HG03571 (cell line): ENCODE measurements around the gene CD69.
"Not testable (repeated sequence)": the region's sequence is repeated elsewhere in the genome, so short reads cannot be mapped to it uniquely, and the experiment has no call there.

Experiments
- ATAC-seq: cut with Tn5 transposase; IDR thresholded peaks from one replicate; pipeline ENCODE4 v1.9.1; 2021; ENCODE audit not compliant: unreplicated experiment

Gene CD69

DNA sequence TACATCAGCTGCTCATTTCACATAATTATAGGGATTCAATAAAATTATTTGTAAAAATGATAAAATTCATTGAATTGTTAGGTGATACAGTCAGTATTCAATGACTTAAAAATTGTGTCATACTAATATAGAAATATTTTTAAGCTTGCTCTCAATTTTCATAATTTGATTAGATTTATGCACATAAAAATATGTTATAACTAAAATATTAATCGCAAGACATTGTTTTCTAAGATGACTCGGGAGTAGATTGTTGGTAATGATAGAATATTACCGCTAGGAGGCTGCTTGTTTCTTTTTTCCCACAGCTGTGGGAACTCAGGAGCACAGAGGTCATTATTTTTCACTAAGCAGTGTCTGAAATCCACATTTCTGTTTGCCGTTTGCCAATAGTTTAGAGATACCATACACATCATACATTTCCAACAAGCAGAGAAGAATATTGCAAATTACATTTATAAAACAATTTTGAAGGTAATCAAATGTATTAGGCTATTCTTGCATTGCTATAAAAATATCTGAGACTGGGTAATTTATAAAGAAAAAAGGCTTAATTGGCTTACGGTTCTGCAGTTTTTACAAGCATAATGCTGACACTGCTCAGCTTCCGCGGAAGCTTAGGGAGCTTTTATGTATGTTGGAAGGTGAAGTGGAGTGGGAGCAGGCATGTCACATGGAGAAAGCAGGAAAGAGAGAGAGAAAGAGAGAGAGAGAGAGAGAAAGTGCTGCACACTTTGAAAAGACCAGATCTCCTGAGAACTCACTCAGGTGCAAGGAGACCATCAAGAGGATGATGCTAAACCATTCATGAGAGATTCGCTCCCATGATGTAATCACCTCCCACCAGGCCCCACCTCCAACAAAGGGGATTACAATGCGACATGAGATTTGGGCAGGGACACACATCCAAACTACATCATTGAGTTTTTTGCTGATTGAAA lies 9.2 kb downstream of the CD69 start:
- ATAC-seq = peak; percentile 31

- peak; percentile 59 for ATAC-seq
Observed at GRCh38 chr12:9750276-9751203, 10.2 kb downstream of the CD69 start.

GRCh38 chr12:9749640-9750039 lies 11.1 kb downstream of the CD69 start:
- no peak for ATAC-seq

GRCh38 chr12:9745199-9745598 lies 15.5 kb downstream of the CD69 start:
- ATAC-seq = no peak

DNA sequence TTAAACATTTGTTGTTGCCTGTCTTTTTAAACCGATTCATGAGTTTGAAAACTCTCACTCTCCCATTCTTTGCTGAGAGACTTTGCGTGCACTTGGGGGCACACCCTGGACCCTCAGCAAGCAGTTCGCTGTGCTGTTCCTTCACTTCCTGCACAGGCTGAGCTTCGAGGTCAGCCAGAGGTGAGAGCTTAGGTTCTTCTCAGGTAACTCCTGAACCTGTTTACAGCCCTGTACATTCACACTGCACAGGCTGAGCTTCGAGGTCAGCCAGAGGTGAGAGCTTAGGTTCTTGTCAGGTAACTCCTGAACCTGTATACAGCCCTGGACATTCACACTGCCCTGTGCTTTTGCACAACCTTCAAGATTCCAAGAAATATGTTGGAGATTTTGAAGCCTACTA lies 18.0 kb downstream of the CD69 start:
- no peak for ATAC-seq

- ATAC-seq = peak; percentile 70
Observed at GRCh38 chr12:9741726-9742125, 19.0 kb downstream of the CD69 start.

- ATAC-seq = no peak
Observed at GRCh38 chr12:9740106-9740750, 20.5 kb downstream of the CD69 start.

DNA sequence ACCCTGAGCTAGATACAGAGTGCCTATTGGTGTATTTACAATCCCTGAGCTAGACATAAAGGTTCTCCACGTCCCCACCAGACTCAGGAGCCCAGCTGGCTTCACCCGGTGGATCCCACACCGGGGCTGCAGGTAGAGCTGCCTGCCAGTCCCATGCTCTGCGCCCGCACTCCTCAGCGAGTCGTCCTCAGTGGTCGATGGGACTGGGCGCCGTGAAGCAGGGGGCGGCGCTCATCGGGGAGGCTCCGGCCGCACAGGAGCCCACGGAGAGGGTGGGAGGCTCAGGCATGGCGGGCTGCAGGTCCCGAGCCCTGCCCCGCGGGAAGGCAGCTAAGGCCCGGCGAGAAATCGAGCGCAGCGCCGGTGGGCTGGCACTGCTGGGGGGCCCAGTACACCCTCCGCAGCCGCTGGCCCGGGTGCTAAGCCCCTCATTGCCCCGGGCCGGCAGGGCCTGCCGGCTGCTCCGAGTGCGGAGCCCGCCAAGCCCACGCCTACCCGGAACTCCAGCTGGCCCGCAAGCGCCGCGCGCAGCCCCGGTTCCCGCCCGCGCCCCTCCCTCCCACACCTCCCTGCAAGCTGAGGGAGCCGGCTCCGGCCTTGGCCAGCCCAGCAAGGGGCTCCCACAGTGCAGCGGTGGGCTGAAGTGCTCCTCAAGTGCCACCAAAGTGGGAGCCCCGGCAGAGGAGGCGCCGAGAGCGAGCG lies 21.1 kb downstream of the CD69 start:
- not testable (repeated sequence) for ATAC-seq

DNA sequence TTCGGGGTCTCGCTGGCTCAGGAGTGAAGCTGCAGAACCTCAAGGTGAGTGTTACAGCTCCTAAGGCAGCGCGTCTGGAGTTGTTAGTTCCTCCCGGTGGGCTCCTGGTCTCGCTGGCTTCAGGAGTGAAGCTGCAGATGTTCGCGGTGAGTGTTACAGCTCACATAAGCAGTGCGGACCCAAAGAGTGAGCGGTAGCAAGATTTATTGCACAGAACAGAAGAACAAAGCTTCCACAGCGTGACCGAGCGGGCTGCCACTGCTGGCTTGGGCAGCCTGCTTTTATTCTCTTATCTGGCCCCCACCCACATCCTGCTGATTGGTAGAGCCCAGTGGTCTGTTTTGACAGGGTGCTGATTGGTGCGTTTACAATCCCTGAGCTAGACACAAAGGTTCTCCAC lies 21.8 kb downstream of the CD69 start:
- not testable (repeated sequence) for ATAC-seq

DNA sequence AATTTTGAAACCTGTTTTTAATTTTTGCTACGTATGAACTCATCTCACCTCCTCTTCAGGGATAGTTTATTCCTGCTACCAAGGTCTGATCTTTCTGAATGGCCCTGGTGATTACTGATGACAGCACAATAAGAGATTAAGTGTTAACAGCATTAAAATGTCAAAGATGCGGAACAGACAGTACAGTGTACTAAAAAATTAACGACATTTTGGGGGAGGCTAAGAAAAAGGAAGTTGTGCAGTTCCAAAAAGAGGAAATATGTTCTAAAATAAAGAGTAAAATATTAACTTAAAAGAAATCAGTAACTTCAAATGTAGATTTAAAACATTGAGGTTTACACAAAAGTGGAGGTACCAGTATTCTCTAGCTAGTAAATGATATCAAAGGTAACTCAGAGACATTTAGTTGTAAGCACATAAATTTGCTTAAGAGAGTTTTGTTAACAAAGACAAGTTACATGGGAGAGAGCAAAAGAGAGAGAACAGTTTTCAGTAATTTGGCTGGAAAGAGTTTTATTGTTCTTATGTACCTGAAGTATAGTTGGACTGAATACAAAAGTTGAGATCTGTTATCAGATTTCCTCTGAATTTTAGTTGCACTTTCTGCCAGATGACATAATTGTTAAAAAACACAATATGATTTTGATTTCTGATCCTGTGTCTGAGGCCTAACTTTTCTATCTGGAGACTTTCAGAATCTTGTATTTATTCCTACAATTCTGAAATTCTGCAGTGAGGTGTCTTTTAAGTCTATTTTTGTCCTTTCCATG lies 23.6 kb downstream of the CD69 start:
- no peak for ATAC-seq

DNA sequence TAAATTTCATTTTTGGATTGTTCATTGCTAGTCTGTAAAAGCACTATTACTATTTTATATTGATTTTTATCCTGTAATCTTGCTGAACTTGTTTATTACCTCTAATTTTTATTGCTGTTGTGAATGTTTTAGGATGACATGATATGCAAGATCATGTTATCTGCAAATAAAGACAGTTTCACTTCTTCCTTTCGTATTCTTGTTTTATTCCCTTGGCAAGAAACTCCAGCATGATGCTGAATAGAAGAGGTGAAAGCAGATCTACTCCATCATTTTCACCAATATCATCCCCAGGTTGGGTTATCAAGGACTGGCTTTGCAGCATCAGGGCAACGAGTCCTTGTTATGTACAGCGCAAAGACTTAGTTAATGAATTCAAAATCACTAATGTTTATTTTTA lies 25.1 kb downstream of the CD69 start:
- no peak for ATAC-seq

DNA sequence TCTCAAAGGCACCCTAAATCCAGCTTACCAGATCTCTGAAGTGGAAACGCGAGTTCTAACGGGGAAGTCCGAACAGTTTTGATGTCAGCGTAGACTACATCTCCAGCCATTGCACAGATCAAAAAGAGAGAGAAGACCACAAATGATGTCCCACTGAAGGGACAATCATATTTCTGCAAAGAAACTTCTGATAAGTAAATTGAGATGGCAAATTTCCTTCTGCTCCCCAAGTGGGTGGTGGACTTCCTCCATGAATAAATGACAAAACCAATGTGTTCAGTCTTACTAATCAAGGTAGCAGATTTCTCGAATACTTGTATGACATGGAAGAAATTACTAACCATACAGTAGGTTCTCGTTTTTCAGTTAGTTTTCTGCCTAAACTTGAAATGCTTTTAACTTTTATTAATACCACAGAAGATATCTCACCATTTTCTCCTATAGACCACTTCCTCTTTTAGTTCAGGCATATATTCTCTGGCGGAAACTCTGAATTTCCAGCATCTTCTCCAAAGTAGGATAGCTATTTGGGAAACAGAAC lies 27.7 kb downstream of the CD69 start, which contains the start of gene CLECL1:
TSS of gene CLECL1 (minus strand) at position 177 of the 541 bp plus-strand sequence.
- peak; percentile 33 for ATAC-seq

DNA sequence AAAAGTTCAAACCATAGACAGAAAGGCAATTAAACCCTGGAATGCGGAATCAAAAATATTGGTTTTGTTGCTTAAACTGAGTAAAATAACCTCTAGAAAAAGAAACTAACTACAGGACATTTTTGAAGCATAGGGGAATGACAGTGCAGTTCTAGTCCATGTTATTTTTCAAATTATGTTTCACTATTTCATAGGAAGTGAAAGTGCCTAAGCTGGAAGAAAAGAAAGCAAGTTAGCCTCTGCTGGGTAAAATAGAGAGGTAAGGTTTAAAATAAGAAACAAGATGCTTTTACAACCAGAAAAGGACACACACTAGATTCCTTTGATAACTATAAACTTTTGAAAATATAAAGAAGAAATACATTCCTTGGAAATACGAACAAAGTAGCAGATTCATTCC lies 28.9 kb downstream of the CD69 start:
- no peak for ATAC-seq

- ATAC-seq = no peak
Observed at GRCh38 chr12:9731393-9731792, 29.3 kb downstream of the CD69 start.

- no peak for ATAC-seq
Observed at GRCh38 chr12:9730591-9730990, 30.1 kb downstream of the CD69 start.

DNA sequence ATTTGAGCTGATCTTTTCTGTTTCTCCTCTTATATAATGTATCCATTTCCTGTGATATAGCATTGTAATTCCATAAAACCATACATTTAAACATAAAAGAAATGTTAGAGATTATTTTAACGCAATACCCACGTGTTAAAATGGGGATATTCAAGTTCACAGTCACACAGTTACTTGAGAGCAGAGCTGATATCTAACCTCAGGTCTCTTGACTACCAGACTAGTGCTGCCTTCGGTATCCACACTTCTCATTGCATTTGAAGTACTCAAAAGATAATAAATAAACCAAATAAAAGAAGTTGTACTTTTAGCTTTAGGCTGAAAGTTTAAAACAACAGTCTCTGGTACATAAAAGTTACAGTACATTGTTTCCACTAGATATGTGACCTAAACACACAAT lies 30.7 kb downstream of the CD69 start:
- ATAC-seq = no peak

- ATAC-seq = no peak
Observed at GRCh38 chr12:9729082-9729481, 31.6 kb downstream of the CD69 start.

DNA sequence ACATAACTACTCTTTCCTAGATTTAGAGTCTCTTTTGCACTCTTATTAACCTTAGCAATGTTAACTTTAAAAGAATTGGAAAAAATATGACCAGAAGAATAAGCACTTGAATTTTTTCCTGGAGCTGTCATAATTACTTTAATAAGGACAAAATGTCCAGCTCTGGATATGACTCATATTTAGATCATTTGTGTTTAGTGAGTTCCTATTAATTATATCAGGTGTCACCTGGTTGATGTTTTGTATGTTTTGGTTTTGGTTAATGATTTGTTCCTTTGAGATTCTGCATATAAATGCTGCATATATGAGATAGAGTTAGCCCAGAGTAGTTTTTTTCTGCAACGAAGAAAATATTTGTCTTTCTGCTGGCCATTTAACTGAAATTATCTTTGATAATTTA lies 32.9 kb downstream of the CD69 start:
- ATAC-seq = no peak

DNA sequence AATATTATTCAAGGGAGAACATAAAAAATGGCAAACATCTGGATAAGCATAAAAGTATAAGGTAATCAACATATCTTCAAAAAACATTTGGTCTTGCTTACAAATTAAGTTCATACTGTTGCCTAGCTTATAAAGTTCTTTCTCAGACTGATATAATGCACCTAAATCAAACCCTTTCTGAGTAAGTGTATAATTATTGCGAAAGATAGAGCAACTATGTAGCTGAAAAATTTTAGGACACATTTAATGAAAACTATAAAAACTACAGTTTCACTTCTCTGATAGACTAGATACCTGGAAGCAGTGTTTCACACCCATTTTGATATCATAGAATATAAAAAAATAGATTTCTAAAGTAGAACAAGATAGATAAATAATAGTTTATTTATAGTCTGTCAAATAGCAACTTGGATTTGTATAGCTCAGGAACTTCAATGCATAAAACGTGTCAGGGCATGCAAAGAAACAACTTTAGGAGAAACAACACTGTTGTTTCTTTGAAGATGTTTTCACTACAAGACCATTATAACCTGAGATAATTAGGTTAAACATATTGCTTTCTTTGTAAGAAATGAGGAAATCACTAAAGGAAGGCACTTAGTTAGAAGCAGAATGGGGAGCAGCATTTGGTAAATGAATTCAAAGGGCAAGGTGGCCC lies 35.4 kb downstream of the CD69 start:
- ATAC-seq = no peak
